HepG2 (cell line): ENCODE measurements around the gene BPIFB6. TPM values are rescaled to one million over a fixed set of nuclear protein-coding genes. Genes with fewer than 3 reads are reported as not detected.

Experiments used
- CAMTA2 ChIP-seq: sonication (generic); formaldehyde crosslinking; IDR thresholded peaks from 2 replicates; pipeline ENCODE4 v1.4.0; 2020; ENCODE audit warnings: mild to moderate bottlenecking, missing genetic modification reagents, borderline replicate concordance
- CBX1 ChIP-seq: IDR thresholded peaks from one replicate; pipeline ENCODE4 v1.6.1; 2016; ENCODE audit warnings: antibody characterized with exemption, low read depth
- ETV6 ChIP-seq: sonication (generic); formaldehyde crosslinking; conservative IDR thresholded peaks from 2 replicates; pipeline ENCODE4 v1.4.0; 2020; ENCODE audit warnings: missing genetic modification reagents
- HOXD1 ChIP-seq: sonication (generic); formaldehyde crosslinking; IDR thresholded peaks from 2 replicates; pipeline ENCODE4 v1.5.0; 2020; ENCODE audit warnings: missing genetic modification reagents
- NCOA1 ChIP-seq: sonication (generic); formaldehyde crosslinking; IDR thresholded peaks from 2 replicates; pipeline ENCODE4 v1.9.0; 2021; ENCODE audit warnings: missing genetic modification reagents
- PAX8 ChIP-seq: sonication (generic); formaldehyde crosslinking; IDR thresholded peaks from 2 replicates; pipeline ENCODE4 v1.8.0; 2022; ENCODE audit warnings: mild to moderate bottlenecking, missing genetic modification reagents, borderline replicate concordance
- POGZ ChIP-seq: sonication (generic); formaldehyde crosslinking; IDR thresholded peaks from 2 replicates; pipeline ENCODE4 v1.4.0; 2020; ENCODE audit warnings: mild to moderate bottlenecking, missing genetic modification reagents
- PRPF4 ChIP-seq: fragments of 200-400 bp; formaldehyde crosslinking; IDR thresholded peaks from 2 replicates; pipeline ENCODE4 v1.6.1; 2016; ENCODE audit warnings: low read length, low read depth; ENCODE audit not compliant: poor library complexity, severe bottlenecking
- RBM22 ChIP-seq: fragments of 200-400 bp; formaldehyde crosslinking; optimal IDR thresholded peaks from 2 replicates; pipeline ENCODE3; 2017; ENCODE audit warnings: mild to moderate bottlenecking, low read length, moderate library complexity
- SRSF1 ChIP-seq: fragments of 200-400 bp; formaldehyde crosslinking; optimal IDR thresholded peaks from 2 replicates; pipeline ENCODE3; 2017; ENCODE audit warnings: mild to moderate bottlenecking, low read depth, low read length, moderate library complexity
- XBP1 ChIP-seq: sonication (generic); formaldehyde crosslinking; IDR thresholded peaks from 2 replicates; pipeline ENCODE4 v1.5.0; 2020; ENCODE audit warnings: missing genetic modification reagents
- ZBTB14 ChIP-seq: sonication (generic); formaldehyde crosslinking; IDR thresholded peaks from 2 replicates; pipeline ENCODE4 v1.4.0; 2020; ENCODE audit warnings: missing genetic modification reagents
- ZEB1 ChIP-seq: IDR thresholded peaks from 2 replicates; pipeline ENCODE4 v1.6.1; 2012; ENCODE audit warnings: mild to moderate bottlenecking, low read depth, inconsistent platforms; ENCODE audit not compliant: insufficient replicate concordance
- ZKSCAN8 ChIP-seq: IDR thresholded peaks from 2 replicates; pipeline ENCODE4 v1.6.1; 2016; ENCODE audit warnings: borderline replicate concordance, missing genetic modification reagents, missing compliant biosample characterization
- ZNF24 ChIP-seq: fragments of 450-650 bp; IDR thresholded peaks from 2 replicates; pipeline ENCODE4 v1.6.1; 2017; ENCODE audit warnings: antibody characterized with exemption, mild to moderate bottlenecking
- ZNF292 ChIP-seq: sonication (generic); formaldehyde crosslinking; IDR thresholded peaks from 2 replicates; pipeline ENCODE4 v1.8.1; 2022; ENCODE audit warnings: mild to moderate bottlenecking, low read depth, missing genetic modification reagents, borderline replicate concordance
- ZNF343 ChIP-seq: sonication (generic); formaldehyde crosslinking; IDR thresholded peaks from 2 replicates; pipeline ENCODE4 v1.4.0; 2020; ENCODE audit warnings: mild to moderate bottlenecking, missing genetic modification reagents
- ZNF430 ChIP-seq: sonication (generic); formaldehyde crosslinking; IDR thresholded peaks from 2 replicates; pipeline ENCODE4 v1.9.0; 2021; ENCODE audit warnings: mild to moderate bottlenecking, missing genetic modification reagents
- ZNF501 ChIP-seq: sonication (generic); formaldehyde crosslinking; IDR thresholded peaks from 2 replicates; pipeline ENCODE4 v1.5.1; 2020; ENCODE audit warnings: mild to moderate bottlenecking, moderate library complexity, missing genetic modification reagents
- ZNF557 ChIP-seq: sonication (generic); formaldehyde crosslinking; IDR thresholded peaks from 2 replicates; pipeline ENCODE4 v1.4.0; 2020; ENCODE audit warnings: missing genetic modification reagents
- ZXDC ChIP-seq: sonication (generic); formaldehyde crosslinking; IDR thresholded peaks from 2 replicates; pipeline ENCODE4 v1.5.0; 2020; ENCODE audit warnings: mild to moderate bottlenecking, missing genetic modification reagents
- polyA plus RNA-seq, 8 experiments: library from polyadenylated mRNA; depleted of rRNA in 3 of 8; stranded (reverse) in 7 of 8; unstranded in 1 of 8; fragments of >200 nt; fragmentation: Illumina TruSeq in 4 of 8; extraction: Trizol in 4 of 8; gene quantifications; 2 replicates each; pipeline versions ENCODE4 v1.2.1 to v1.2.3, GENCODE V29; 2011 to 2016; ENCODE audit warnings: low read depth in 4 of 8, missing spikeins in 1 of 8, mixed read lengths in 1 of 8; ENCODE audit not compliant: insufficient read depth in 1 of 8
- total RNA-seq, 5 experiments: library from RNA; depleted of rRNA; stranded (reverse); fragments of >200 nt; fragmentation: Illumina TruSeq; extraction: Trizol; gene quantifications; 2 replicates each; pipeline ENCODE4 v1.2.3, GENCODE V29; 2016; ENCODE audit warnings: low read depth in 1 of 5
- TF ChIP-seq, protein P1 (sequence below): sonication (generic); formaldehyde crosslinking; IDR thresholded peaks from 2 replicates; pipeline ENCODE4 v1.4.0; 2020; ENCODE audit warnings: missing genetic modification reagents, low read depth, mild to moderate bottlenecking, borderline replicate concordance
- TF ChIP-seq, protein P2 (sequence below): sonication (generic); formaldehyde crosslinking; IDR thresholded peaks from 2 replicates; pipeline ENCODE4 v1.5.0; 2020; ENCODE audit warnings: mild to moderate bottlenecking, missing genetic modification reagents

BPIFB6 gene
- total and polyA plus RNA-seq, 2 of the 13 experiments (the other 11 are each of a cell fraction or from before 2014, with no cell fraction given), result 0.13 to 1.7 TPM

GRCh38 chr20:33027769-33028751 is 3.4 kb upstream of the BPIFB6 start (continued):
- TF ChIP-seq ZNF24 (no peak), CAMTA2 (CRISPR knock-in tag) (no peak), XBP1 (CRISPR knock-in tag) (no peak), SRSF1 (peak; percentile 33), ZNF501 (CRISPR knock-in tag) (no peak), ETV6 (CRISPR knock-in tag) (no peak), ZKSCAN8 (CRISPR knock-in tag) (no peak), PAX8 (CRISPR knock-in tag) (no peak), ZNF430 (CRISPR knock-in tag) (no peak), HOXD1 (CRISPR knock-in tag) (no peak), ZXDC (CRISPR knock-in tag) (no peak), NCOA1 (no peak), POGZ (CRISPR knock-in tag) (no peak), ZEB1 (no peak), ZNF343 (CRISPR knock-in tag) (no peak), PRPF4 (no peak), ZNF292 (CRISPR knock-in tag) (no peak), ZNF557 (CRISPR knock-in tag) (no peak), ZBTB14 (CRISPR knock-in tag) (no peak), CBX1 (no peak), RBM22 (peak; percentile 36)
- TF ChIP-seq, protein P1, sequence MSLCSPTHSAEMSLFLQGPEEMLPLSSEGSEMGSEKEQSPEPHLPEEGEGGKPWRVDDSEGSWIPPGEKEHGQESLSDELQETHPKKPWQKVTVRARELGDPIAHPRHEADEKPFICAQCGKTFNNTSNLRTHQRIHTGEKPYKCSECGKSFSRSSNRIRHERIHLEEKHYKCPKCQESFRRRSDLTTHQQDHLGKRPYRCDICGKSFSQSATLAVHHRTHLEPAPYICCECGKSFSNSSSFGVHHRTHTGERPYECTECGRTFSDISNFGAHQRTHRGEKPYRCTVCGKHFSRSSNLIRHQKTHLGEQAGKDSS, result no peak
- TF ChIP-seq, protein P2, sequence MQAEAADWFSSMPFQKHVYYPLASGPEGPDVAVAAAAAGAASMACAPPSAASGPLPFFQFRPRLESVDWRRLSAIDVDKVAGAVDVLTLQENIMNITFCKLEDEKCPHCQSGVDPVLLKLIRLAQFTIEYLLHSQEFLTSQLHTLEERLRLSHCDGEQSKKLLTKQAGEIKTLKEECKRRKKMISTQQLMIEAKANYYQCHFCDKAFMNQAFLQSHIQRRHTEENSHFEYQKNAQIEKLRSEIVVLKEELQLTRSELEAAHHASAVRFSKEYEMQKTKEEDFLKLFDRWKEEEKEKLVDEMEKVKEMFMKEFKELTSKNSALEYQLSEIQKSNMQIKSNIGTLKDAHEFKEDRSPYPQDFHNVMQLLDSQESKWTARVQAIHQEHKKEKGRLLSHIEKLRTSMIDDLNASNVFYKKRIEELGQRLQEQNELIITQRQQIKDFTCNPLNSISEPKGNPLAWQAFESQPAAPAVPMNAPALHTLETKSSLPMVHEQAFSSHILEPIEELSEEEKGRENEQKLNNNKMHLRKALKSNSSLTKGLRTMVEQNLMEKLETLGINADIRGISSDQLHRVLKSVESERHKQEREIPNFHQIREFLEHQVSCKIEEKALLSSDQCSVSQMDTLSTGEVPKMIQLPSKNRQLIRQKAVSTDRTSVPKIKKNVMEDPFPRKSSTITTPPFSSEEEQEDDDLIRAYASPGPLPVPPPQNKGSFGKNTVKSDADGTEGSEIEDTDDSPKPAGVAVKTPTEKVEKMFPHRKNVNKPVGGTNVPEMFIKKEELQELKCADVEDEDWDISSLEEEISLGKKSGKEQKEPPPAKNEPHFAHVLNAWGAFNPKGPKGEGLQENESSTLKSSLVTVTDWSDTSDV (CRISPR knock-in tag), result no peak
